SIG-M5 treated with dmso at 0.1 percent for 504 hours (cell line): Measurements from ENCODE around the gene KAT6B.

Source experiments
- DNase-seq: peaks from one replicate; lab custom pipeline; 2025; ENCODE audit not compliant: unreplicated experiment; lab: John Stamatoyannopoulos, UW

Gene KAT6B

DNA sequence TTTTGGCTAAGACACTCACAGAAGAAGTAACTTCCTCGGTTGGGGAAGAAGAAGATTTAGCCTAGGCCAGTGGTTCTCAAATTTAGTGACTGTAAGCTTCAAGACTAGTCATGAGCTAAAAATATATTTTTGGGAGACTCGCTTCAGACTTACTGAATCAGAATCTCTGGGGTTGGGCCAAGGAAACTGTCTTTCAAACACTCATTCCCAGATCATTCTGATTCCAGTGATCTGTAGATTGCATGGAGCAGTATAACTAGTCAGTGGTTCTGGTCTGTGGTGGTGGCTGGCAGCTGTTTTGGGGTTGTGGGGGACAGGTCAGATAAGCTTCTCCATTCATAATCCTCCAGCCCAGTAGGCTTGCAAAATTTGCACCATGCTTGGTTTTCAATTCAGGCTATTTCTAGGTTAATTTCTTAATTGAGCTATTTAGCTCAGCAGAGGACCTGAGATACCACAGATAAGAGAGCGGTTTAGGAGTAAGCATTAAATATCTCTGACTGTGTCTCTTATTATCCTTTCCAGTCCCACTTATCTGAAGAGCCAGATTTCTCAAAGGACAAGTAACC, 3.8 kb upstream of the KAT6B start:
- DNase-seq = no peak

DNA sequence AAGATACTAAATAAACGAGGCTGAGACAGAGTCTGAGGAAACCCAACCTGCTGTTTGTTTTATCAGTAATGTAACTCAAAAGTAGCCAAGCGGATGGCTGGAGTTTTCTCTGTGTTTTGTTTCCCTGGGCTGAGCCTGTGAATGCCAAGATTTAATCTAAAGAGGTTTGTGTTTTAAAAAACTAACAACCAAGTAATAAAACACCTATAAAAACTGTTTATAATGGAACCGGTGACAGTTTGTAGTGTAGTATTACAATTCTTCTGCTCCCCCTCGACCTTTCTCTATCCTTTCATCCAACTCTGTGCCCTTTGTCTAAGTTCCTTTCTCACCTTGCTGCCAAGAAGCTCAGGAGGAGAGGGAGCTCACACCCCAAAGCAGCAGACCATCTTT, 2.6 kb upstream of the KAT6B start:
- DNase-seq = no peak

DNA sequence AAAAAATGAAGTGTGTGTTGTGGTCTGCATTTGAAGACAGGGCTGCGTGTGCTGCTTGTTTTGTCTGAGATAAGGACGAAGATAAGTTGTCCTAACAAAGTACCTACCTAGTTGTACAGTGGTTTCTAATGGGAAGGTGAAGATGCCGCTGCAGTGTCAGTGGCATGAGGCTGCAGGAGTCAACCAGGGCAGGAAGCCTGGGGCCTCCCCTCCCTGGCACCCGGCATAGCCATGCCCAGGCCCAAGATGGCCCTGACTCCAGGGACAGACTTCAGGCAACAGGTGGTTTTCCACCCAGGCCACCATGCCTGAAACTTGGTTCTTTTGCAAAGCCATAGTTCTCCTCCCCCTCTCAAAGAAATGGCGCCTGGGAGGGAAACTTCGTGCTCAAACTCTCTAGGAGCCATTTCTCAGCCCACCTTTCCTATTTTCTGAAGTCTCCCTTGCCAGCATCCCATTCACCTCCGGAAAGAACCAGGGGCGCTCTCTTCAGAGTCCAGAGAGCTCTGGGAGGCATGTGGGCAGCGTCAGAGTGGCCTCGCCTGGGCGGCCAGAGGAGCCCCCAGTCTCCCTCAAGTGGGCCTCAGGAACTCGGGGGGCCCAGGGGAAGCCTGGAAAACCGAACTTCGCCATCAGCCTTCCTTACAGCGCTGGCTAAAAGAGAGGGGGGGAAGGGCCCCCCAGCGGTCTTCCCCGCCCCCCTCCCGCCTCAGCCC, 2.1 kb upstream of the KAT6B start:
- DNase-seq = no peak

DNA sequence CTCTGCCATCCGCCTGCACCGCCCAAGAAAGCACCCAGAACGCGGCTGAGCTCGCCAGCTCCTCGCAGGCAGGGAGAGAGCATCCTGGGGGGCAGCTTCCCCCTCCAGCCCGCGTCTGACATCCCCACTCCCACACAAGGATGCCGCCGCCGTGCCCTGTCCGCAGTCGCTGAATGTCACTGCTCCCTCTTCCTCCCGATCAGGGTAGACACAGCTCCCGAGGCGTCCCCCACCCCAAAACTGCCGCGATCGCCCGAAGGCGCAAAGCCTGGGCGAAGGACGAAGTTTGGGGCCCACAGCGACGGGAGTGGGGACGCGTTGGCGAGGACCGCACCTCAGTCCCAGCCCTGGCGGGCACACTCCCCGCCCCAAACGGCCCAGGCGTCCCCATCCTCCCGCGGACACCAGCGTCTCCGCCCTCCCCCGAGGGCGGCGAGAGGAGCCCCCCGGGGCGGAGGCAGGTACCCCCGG, 1.5 kb upstream of the KAT6B start:
- no peak for DNase-seq

DNA sequence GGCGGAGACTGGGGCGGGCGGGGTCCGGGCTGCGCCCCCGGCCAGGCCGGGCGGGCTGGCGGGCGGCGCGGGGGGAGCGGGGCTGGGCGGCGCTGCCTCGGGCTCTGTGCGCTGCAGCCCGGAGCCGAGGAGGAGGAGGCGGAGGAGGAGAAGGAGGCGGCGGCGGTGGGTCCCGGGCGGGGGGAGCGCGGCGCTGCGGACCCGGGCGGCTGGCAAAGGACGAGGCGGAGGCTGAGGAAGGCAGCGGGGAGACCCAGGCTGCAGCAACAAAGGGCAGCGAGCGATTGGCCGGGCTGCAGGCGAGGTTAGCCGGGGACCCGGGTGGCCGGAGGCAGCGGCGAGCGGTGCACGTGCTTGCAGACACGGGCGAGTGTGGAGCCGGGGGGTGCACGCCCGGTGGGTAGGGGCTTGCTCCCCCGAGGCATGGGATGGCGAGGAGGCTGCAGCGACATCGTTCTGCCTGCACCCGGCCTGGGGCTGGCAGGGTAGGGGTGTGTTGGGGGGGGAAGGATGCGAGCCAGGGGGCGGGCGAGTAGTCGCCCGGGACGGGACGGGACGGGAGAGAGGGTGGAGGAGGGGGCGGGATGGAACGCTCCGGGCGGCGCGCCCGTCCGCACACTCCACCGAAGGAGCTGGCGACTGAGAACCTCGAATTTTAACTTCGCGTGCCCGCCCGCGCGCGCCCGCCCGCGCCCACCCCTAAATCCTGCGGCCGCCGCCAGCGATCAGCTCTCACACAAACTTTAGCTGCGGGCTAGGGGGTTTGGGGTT, 844 bp upstream of the KAT6B start:
- peak; percentile 35 for DNase-seq

DNA sequence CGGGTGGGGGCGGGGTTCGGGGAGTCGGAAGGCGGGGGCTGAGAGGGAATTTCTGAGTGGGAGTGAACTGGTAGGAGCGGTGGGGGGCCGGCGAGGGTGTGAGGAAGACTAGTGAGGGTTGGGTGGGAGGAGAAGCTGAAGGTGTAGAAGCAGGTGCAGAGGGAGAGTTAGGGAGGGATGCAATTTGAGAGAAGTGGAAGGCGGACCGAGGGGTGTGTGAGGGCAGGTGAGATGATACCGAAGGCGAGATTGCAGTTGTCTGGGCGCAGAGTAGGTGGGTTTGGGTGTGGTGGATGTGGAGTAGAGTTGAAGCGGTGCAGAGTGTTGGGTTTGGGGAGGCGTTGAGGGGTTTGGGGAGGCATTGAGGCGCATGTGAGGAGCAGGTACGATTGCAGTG, 643 bp downstream of the KAT6B start:
- DNase-seq = no peak

DNA sequence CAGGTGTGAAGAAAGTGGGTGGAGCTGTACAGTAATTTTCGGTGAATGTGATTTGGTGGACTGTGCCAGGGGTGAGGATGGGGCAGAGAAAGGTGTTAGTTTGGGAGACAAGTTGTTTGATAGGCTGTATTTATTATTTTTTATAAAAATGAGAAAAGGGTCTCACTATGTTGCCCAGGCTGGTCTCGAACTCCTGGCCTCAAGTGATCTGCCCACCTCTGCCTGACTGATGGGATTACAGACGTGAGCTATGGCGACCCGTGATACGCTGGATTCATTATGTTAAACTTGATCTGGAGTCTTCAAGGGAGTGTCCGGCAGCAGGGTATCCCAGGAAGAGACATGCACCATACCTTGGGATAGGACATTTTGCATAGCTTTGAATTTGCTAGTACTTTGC, 1.3 kb downstream of the KAT6B start:
- DNase-seq = no peak

DNA sequence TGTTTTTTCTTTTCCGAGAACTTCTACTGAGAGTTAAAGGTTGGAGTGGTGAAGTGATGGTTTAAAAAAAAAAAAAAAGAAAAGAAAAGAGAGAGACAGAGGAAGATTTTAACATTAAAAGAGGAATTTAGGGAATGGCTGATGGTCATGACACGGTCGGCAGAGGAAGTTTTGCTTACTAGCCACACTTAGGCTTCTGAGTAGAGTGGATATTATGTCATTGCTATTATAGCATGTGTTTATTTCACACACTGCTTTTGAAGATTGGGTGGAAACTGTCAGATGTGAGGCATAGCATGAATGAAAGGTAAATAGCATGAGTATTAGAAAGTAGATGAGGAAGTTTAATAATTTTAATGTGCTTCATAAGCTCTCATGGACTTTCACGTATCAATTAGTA, 2.5 kb downstream of the KAT6B start:
- no peak for DNase-seq

DNA sequence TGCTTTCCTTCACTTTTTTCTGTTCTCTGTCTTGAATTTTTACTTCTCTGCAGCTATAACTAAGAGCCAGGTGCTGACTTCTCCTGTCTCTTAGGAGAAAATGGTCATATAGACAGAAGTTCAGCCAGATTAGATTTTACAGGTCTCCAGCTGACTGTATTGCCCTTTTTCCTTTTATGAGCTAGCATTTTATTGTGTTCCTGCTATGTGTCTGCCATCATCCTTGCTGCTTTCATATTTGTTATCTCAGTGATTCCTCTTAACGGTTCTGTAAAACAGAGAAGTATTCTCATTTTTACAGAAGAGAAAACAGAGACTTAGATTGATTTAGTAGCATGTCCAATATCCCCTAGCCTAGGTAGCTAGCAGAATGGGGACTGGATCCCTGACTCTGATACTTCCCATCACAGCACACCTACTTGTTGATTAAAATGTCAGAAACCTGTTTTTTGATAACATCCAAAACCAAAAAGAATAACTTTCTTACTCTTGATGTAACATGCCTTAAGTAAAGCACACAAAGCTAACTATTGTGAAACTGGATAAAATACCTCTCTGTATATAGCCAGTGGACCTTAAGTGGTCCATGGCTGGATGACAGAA, 5.2 kb downstream of the KAT6B start:
- DNase-seq = no peak

DNA sequence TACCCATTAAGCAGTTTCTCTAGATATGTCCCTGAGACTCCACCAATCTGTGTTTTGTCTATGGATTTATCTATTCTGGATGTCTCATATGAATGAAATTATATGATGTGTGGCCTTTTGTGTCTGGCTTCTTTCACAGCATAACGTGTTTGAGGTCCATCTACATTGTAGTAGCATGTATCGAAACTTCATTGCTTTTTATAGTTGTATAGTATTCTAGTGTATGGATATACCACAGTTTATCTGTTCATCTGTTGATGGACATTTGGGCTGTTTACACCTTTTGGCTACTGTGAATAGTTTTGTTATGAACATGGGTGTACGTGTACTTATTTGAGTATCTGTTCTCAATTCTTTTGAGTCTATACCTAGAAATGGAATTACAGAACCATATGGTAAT, 9.6 kb downstream of the KAT6B start:
- no peak for DNase-seq

DNA sequence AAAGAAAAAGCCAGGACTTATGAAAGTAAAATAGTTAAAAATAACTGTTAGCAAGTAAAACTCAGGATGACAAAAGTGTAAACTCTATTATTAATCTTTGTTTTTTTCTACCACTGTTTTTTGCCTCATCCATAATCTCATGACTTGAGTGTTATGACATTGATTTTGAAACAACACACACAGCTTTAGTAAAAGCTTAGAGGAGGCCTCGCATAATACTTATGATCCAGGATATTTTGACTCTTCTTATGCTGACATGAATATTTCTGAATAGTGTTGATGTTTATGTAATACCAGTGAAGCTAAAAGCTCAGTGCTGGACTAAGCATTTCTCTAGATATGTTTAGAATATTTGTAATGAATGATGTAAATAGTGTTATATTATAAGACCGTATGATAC, 10.5 kb downstream of the KAT6B start:
- no peak for DNase-seq

DNA sequence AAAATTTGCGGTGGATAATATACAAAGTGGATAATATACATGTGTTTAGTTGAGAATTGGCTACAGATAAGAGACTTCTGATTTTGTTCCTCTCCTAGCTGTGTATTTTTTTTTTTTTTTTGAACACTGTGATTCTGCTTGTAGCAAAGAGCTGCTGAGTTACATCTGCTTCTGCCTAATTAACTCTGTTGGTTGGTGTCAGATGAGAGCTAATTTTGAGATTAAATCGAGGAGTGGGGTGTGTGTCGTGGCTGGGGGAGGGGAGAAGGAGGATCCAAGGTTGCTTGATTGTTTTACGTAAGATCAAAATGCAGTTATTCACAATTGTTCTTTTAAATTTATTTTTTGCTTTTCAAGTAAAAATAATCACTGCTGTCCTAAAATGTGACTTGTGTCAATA, 11.3 kb downstream of the KAT6B start:
- DNase-seq = no peak

DNA sequence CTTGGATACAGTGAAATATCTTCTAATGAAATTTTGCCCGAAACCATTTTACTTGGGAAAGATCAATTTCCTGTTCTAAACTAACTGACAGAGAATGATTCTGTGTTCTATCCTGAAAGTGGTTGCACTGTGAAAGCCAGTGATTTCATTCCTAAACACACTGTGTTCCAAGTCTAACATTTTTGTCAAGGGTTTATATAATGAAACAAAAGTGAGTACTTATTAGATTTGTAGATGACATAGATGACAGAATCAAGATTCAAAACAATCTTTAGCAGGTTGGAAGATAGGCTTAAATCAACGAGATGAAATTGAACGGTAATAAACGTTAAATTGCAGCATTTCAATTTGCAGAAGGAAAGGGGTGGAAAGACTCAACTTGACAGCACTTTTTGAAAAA, 13.3 kb downstream of the KAT6B start:
- DNase-seq = no peak

DNA sequence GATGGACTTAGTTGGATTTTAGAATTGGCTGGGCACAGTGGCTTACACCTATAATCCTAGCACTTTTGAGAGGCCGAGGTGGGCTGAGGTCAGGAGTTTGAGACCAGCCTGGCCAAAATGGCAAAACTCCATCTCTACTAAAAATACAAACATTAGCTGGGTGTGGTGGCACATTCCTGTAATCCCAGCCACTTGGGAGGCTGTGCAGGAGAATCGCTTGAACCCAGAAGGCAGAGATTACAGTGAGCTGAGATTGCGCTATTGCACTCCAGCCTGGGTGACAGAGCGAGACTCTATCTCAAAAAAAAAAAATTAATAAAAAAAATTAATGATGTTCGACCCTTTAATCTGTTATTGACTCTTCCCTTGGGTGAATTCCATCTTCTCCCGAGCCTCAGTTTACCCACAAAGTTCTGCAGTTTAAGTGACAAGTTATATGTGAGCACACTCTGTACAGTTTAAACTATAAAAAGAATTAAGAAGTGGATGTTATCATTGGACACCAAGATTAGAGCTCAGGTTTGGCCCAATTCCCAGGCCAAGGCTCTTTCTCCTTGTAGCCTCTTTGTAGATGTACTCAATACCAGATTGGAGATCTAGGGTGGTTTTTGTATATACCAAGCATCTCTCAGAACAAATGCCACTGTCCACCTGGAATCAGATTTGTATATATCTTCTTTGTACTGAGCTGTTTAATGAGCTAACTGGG, 15.0 kb downstream of the KAT6B start:
- no peak for DNase-seq

DNA sequence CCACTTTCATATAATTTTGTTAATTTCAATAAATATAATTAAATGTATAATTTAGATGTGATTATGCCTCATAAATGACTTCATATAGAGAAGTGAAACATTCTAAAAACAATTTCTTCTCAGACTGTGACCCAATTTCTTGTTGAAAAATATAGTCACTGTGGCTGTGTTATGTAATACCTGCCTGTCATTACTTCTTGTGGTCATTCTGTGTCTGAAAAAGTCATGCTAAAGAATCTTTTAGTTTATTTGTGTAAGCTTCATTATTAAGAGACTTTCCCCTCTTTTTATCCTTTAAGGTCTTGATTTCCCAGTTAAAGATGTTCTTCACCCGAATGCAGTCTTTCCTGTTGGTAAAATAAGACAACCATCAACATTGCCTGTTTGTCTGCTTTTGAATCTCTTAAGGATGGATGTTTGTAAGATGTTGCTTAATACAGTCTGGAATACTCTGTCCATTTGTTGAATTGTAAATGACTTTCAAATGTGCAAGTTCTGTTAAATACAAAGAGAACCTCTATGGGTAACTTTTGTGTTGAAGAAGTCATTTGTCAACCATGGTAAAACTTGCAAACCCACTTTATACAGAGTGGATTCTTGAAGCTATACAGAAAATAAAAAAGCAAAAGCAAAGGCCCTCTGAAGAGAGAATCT, 16.0 kb downstream of the KAT6B start:
- DNase-seq = peak; percentile 77

DNA sequence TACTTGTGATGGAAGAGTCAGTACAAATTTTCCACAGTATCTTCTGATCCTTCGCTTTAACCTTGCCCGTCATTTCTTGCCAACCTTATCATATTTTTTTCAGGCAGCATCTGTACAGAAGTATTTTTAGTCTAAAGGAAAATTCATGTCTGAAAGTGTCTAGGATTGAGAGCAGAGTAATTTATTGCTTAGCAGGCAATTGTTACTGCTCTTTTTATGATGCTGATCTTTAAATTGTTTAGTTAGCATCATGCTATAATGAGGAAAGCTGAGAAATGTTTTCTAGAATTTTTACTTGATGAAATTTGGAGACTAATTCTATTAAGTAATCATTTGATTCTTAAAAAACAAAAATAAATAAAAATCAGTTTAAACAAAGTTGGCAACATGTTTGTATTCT, 20.6 kb downstream of the KAT6B start:
- DNase-seq = no peak

DNA sequence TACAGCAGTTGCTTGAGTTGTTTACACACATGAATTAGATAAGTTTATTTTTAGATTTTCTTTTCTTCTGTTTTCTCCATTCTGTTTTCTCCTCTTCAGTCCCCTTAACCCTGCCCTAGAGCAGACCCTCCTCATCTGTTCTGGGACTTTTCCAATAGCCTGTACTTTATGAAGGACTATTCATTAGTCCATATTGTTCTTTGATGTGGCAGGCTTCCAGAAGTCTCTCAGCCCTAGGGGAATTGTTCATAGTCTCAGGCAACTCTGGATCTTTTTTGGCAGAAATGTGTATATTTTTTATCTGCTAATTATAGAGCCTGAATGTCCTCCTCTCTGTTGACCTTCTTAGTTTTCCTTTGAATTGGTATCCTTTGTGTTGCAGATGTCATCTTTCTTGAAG, 25.4 kb downstream of the KAT6B start:
- DNase-seq = no peak

DNA sequence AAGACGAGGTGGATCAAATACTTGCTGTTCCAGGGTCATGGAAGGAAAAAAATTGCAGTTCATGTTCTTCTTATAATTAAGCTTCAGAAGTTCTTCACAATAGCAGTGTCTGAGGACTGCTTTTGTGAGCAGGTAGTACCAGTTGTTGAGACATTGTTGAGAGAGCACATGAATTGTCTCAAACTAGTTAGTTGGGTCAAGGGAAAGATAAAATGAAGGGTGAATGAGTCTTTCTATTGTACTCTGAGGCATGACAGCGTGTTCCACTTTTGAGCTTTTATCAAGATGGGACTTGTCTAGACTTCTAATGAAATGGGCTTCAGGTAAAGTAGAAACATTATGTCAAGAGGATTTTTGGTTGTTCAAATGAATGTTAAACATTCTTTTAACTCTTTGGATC, 26.0 kb downstream of the KAT6B start:
- DNase-seq = no peak

DNA sequence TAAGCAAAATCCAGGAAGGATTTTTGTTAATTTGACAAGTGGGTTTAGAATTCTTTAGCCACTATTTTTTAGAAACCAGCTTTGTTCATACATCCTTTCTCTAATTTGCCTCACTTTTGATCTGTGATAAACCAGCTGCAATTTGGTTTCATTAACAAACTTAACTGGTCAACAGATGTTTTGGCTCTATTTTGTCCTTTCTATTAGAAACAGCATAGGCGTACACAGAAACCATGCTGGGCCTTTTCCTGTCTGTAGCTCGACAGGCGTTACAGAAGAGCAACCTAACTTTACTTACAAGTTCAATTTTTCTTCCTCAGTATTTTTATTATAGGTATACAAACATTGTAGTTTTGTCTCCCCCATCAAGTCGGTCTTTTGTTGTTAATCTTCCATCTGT, 28.2 kb downstream of the KAT6B start:
- DNase-seq = no peak

DNA sequence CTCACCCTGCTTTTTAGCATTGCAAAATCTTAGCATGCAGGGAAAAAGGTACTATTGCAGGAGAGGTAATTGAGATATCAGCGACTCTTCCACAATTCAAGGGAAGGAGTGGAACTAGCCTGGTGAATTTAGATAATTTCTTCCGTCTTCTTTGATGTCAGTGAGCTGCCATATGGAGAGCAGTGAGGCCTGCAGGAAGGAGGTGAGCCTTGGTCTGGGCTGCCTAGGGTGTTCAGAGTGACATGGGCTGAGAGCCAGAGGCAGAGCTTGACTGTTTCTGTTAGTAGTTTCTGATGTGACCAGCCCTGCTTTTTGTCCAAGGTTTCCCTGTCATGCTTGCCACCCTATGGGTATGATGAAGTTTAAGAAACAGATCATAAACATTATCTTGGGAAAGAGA, 28.6 kb downstream of the KAT6B start:
- no peak for DNase-seq

DNA sequence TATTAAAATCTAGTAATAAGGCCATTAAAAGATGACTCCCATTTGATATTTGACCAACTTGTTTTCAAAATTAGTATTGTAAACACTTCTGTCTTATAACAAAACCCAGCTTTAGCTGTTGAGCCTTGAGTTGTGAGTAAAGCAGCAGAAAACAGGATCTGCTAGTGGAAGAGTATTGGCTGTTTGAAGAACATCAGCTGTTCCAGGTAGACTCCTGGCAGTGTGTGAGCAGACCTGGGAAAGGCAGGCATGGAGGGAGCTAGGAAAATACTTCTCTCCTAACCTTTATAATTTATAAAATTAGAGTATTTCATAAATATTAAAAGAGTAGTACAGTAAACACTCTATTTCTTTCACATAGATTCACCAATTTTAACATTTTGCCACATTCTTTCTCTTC, 29.0 kb downstream of the KAT6B start:
- no peak for DNase-seq
